ENCODE data around the gene TEX10.

DNA sequence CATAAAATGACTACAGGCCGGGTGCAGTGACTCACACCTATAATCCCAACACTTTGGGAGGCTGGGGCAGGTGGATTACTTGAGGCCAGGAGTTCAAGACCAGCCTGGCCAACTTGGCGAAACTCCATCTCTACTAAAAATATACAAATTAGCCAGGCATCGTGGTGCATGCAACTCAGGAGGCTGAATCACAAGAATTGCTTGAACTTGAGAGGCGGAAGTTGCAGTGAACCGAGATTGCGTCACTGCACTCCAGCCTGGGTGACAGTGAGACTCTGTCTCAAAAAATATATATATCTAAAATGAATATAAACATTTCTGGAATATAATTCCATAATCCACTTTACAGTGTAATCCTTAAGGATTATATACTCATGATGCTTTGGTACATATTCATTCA is 66.5 kb downstream of the TEX10 start:
- TF ChIP-seq, protein P1, sequence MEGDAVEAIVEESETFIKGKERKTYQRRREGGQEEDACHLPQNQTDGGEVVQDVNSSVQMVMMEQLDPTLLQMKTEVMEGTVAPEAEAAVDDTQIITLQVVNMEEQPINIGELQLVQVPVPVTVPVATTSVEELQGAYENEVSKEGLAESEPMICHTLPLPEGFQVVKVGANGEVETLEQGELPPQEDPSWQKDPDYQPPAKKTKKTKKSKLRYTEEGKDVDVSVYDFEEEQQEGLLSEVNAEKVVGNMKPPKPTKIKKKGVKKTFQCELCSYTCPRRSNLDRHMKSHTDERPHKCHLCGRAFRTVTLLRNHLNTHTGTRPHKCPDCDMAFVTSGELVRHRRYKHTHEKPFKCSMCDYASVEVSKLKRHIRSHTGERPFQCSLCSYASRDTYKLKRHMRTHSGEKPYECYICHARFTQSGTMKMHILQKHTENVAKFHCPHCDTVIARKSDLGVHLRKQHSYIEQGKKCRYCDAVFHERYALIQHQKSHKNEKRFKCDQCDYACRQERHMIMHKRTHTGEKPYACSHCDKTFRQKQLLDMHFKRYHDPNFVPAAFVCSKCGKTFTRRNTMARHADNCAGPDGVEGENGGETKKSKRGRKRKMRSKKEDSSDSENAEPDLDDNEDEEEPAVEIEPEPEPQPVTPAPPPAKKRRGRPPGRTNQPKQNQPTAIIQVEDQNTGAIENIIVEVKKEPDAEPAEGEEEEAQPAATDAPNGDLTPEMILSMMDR (IDR thresholded peaks at IDR 0.05; ENCODE audit: extremely low read depth in 1 of 2, insufficient read depth in 1 of 2, low read depth in 1 of 2, low read length in 2 of 2), result no peak
- no peak for TF ChIP-seq MYC (IDR thresholded peaks at IDR 0.05; ENCODE audit: low read depth, low read length)
- TF ChIP-seq EZH2 (IDR thresholded peaks at IDR 0.05; ENCODE audit: borderline replicate concordance, low read depth, low read length, severe bottlenecking), result no peak
- no peak for TF ChIP-seq POLR2AphosphoS5 (IDR thresholded peaks at IDR 0.05; ENCODE audit: insufficient read depth, low read depth, low read length)
- no peak for TF ChIP-seq POLR2A (IDR thresholded peaks at IDR 0.05; ENCODE audit: low read depth, low read length)
- no peak for TF ChIP-seq FOS (IDR thresholded peaks at IDR 0.05; ENCODE audit: borderline replicate concordance, insufficient read depth, low read length)
- TF ChIP-seq JUN (IDR thresholded peaks at IDR 0.05; ENCODE audit: borderline replicate concordance, insufficient read depth, insufficient read length, low read depth), result no peak
- TF ChIP-seq, protein P2, sequence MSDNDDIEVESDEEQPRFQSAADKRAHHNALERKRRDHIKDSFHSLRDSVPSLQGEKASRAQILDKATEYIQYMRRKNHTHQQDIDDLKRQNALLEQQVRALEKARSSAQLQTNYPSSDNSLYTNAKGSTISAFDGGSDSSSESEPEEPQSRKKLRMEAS (IDR thresholded peaks at IDR 0.05; ENCODE audit: insufficient read depth, insufficient read length), result no peak
- no peak for TF ChIP-seq GATA2 (IDR thresholded peaks at IDR 0.05; ENCODE audit: insufficient read depth, insufficient read length, low read depth, low read length)
